HepG2 (cell line): Measurements from ENCODE around the gene ZNF771. TPM values are rescaled to one million over a fixed set of nuclear protein-coding genes. Genes with fewer than 3 reads are reported as not detected.

Source experiments
- ETV5 ChIP-seq: IDR thresholded peaks from 2 replicates; pipeline ENCODE4 v1.6.1; 2018; ENCODE audit warnings: missing biosample characterization, missing genetic modification reagents, inconsistent platforms, borderline replicate concordance
- FOSL2 ChIP-seq: sonication (generic); formaldehyde crosslinking; IDR thresholded peaks from 2 replicates; pipeline ENCODE4 v1.4.0; 2020; ENCODE audit warnings: missing genetic modification reagents
- FOXK2 ChIP-seq: fragments of 450-650 bp; IDR thresholded peaks from 2 replicates; pipeline ENCODE4 v1.6.1; 2016
- GTF3A ChIP-seq: sonication (generic); formaldehyde crosslinking; conservative IDR thresholded peaks from 2 replicates; pipeline ENCODE4 v1.4.0; 2020; ENCODE audit warnings: mild to moderate bottlenecking, missing genetic modification reagents
- HDAC2 ChIP-seq: sonication (generic); formaldehyde crosslinking; IDR thresholded peaks from 2 replicates; pipeline ENCODE4 v1.4.0; 2020; ENCODE audit warnings: missing genetic modification reagents
- SIX4 ChIP-seq: sonication (generic); formaldehyde crosslinking; IDR thresholded peaks from 2 replicates; pipeline ENCODE4 v1.4.0; 2020; ENCODE audit warnings: missing genetic modification reagents
- SMAD3 ChIP-seq: sonication (generic); formaldehyde crosslinking; IDR thresholded peaks from 2 replicates; pipeline ENCODE4 v1.4.0; 2020; ENCODE audit warnings: missing genetic modification reagents
- THYN1 ChIP-seq: sonication (generic); formaldehyde crosslinking; IDR thresholded peaks from 2 replicates; pipeline ENCODE4 v1.8.1; 2023; ENCODE audit warnings: low read depth, mild to moderate bottlenecking, moderate library complexity, missing genetic modification reagents, borderline replicate concordance
- ZBTB8A ChIP-seq: sonication (generic); formaldehyde crosslinking; IDR thresholded peaks from 2 replicates; pipeline ENCODE4 v1.4.0; 2020; ENCODE audit warnings: mild to moderate bottlenecking, low read depth, missing genetic modification reagents, borderline replicate concordance
- ZNF224 ChIP-seq: sonication (generic); formaldehyde crosslinking; IDR thresholded peaks from 2 replicates; pipeline ENCODE4 v1.5.0; 2020; ENCODE audit warnings: mild to moderate bottlenecking, missing genetic modification reagents
- ZNF367 ChIP-seq: sonication (generic); formaldehyde crosslinking; IDR thresholded peaks from 2 replicates; pipeline ENCODE4 v1.4.0; 2020; ENCODE audit warnings: missing genetic modification reagents, borderline replicate concordance
- ZNF543 ChIP-seq: sonication (generic); formaldehyde crosslinking; IDR thresholded peaks from 2 replicates; pipeline ENCODE4 v1.4.0; 2020; ENCODE audit warnings: mild to moderate bottlenecking, missing genetic modification reagents
- ZNF703 ChIP-seq: sonication (generic); formaldehyde crosslinking; IDR thresholded peaks from 2 replicates; pipeline ENCODE4 v1.5.1; 2020; ENCODE audit warnings: missing genetic modification reagents, mild to moderate bottlenecking, moderate library complexity, borderline replicate concordance
- ZNF761 ChIP-seq: sonication (generic); formaldehyde crosslinking; conservative IDR thresholded peaks from 2 replicates; pipeline ENCODE4 v1.4.0; 2020; ENCODE audit warnings: mild to moderate bottlenecking, missing genetic modification reagents
- ZNF773 ChIP-seq: sonication (generic); formaldehyde crosslinking; IDR thresholded peaks from 2 replicates; pipeline ENCODE4 v1.4.0; 2020; ENCODE audit warnings: missing genetic modification reagents, borderline replicate concordance
- ZNF775 ChIP-seq: sonication (generic); formaldehyde crosslinking; IDR thresholded peaks from 2 replicates; pipeline ENCODE4 v1.4.0; 2020; ENCODE audit warnings: missing genetic modification reagents, mild to moderate bottlenecking, moderate library complexity, borderline replicate concordance
- ZNF782 ChIP-seq: sonication (generic); formaldehyde crosslinking; IDR thresholded peaks from 2 replicates; pipeline ENCODE4 v1.4.0; 2020; ENCODE audit warnings: missing genetic modification reagents, mild to moderate bottlenecking, borderline replicate concordance
- ZNF83 ChIP-seq: sonication (generic); formaldehyde crosslinking; IDR thresholded peaks from 2 replicates; pipeline ENCODE4 v1.4.0; 2020; ENCODE audit warnings: missing genetic modification reagents, mild to moderate bottlenecking, borderline replicate concordance
- polyA plus RNA-seq, 8 experiments: library from polyadenylated mRNA; depleted of rRNA in 3 of 8; stranded (reverse) in 7 of 8; unstranded in 1 of 8; fragments of >200 nt; fragmentation: Illumina TruSeq in 4 of 8; extraction: Trizol in 4 of 8; gene quantifications; 2 replicates each; pipeline versions ENCODE4 v1.2.1 to v1.2.3, GENCODE V29; 2011 to 2016; ENCODE audit warnings: low read depth in 4 of 8, missing spikeins in 1 of 8, mixed read lengths in 1 of 8; ENCODE audit not compliant: insufficient read depth in 1 of 8
- total RNA-seq, 5 experiments: library from RNA; depleted of rRNA; stranded (reverse); fragments of >200 nt; fragmentation: Illumina TruSeq; extraction: Trizol; gene quantifications; 2 replicates each; pipeline ENCODE4 v1.2.3, GENCODE V29; 2016; ENCODE audit warnings: low read depth in 1 of 5
- TF ChIP-seq, protein P1 (sequence below): sonication (generic); formaldehyde crosslinking; IDR thresholded peaks from 2 replicates; pipeline ENCODE4 v1.4.0; 2020; ENCODE audit warnings: mild to moderate bottlenecking, missing genetic modification reagents
- TF ChIP-seq, protein P2 (sequence below), 2 experiments: sonication (generic) in 1 of 2; formaldehyde crosslinking in 1 of 2; IDR thresholded peaks; 2 replicates each; pipeline versions ENCODE4 v1.5.1 to v1.6.1; 2011 to 2020; ENCODE audit warnings: borderline replicate concordance in 1 of 2, low read depth in 1 of 2, low read length in 1 of 2, mild to moderate bottlenecking in 1 of 2, missing genetic modification reagents in 1 of 2, moderate library complexity in 1 of 2
- TF ChIP-seq, protein P3 (sequence below): sonication (generic); formaldehyde crosslinking; IDR thresholded peaks from 2 replicates; pipeline ENCODE4 v1.8.1; 2023; ENCODE audit warnings: mild to moderate bottlenecking, inconsistent platforms, moderate library complexity, missing genetic modification reagents, borderline replicate concordance

ZNF771 gene
- total and polyA plus RNA-seq, 2 of the 13 experiments (the other 11 are each of a cell fraction or from before 2014, with no cell fraction given), result 5.0 to 11.8 TPM

DNA sequence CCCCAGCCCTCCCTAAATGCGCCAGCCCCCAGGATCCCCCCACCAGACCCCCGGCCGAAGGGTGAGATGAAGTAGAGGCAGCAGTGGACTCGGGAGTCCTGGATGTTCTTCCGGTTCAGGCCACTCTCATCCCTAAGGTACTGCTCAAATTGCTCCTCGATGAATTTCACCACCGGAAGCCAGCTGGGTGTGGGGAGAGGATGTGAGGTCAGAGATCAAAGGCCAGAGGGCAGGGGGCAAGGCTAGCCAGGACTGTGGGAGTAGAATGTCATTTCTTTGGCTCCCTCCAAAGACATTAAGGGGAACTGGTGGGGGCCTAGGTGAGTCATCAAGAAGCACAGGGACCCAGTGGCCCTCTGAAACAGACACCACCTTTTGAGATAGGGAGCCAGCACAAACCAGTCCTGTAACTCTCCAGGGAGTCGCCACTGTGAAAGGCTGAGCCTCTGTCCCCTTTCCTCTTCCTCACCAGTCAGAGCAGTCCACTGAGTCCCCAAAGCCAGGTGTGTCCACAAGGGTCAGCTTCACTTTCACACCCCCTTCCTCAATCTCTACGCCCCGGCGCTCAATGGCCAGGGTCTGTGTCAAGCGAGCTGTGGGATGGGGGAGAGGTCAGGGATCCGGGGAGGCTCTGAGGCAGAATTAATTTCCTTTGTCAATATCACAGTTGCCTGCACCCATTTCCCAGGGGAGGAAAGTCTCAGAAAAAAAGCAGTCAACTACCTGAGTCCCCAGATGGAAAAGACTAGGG is 25.9 kb upstream of the ZNF771 start (continued):
- TF ChIP-seq, protein P1, sequence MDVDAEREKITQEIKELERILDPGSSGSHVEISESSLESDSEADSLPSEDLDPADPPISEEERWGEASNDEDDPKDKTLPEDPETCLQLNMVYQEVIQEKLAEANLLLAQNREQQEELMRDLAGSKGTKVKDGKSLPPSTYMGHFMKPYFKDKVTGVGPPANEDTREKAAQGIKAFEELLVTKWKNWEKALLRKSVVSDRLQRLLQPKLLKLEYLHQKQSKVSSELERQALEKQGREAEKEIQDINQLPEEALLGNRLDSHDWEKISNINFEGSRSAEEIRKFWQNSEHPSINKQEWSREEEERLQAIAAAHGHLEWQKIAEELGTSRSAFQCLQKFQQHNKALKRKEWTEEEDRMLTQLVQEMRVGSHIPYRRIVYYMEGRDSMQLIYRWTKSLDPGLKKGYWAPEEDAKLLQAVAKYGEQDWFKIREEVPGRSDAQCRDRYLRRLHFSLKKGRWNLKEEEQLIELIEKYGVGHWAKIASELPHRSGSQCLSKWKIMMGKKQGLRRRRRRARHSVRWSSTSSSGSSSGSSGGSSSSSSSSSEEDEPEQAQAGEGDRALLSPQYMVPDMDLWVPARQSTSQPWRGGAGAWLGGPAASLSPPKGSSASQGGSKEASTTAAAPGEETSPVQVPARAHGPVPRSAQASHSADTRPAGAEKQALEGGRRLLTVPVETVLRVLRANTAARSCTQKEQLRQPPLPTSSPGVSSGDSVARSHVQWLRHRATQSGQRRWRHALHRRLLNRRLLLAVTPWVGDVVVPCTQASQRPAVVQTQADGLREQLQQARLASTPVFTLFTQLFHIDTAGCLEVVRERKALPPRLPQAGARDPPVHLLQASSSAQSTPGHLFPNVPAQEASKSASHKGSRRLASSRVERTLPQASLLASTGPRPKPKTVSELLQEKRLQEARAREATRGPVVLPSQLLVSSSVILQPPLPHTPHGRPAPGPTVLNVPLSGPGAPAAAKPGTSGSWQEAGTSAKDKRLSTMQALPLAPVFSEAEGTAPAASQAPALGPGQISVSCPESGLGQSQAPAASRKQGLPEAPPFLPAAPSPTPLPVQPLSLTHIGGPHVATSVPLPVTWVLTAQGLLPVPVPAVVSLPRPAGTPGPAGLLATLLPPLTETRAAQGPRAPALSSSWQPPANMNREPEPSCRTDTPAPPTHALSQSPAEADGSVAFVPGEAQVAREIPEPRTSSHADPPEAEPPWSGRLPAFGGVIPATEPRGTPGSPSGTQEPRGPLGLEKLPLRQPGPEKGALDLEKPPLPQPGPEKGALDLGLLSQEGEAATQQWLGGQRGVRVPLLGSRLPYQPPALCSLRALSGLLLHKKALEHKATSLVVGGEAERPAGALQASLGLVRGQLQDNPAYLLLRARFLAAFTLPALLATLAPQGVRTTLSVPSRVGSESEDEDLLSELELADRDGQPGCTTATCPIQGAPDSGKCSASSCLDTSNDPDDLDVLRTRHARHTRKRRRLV (CRISPR knock-in tag), result no peak
- TF ChIP-seq ZNF224 (CRISPR knock-in tag), result no peak
- TF ChIP-seq SIX4 (CRISPR knock-in tag), result 0 out of 2 replicates have a peak, but pooled peaks have one; percentile 10
- TF ChIP-seq FOXK2, result no peak
- TF ChIP-seq ZNF543, result no peak
- TF ChIP-seq ZNF703 (CRISPR knock-in tag), result no peak
- TF ChIP-seq ZBTB8A (CRISPR knock-in tag), result no peak
- TF ChIP-seq ZNF367 (CRISPR knock-in tag), result no peak
- TF ChIP-seq ZNF782, result no peak
- no peak for TF ChIP-seq HDAC2
- TF ChIP-seq FOSL2 (CRISPR knock-in tag), result peak; percentile 69
- no peak for TF ChIP-seq SMAD3 (CRISPR knock-in tag)
- TF ChIP-seq ZNF775, result no peak
- TF ChIP-seq, protein P2, sequence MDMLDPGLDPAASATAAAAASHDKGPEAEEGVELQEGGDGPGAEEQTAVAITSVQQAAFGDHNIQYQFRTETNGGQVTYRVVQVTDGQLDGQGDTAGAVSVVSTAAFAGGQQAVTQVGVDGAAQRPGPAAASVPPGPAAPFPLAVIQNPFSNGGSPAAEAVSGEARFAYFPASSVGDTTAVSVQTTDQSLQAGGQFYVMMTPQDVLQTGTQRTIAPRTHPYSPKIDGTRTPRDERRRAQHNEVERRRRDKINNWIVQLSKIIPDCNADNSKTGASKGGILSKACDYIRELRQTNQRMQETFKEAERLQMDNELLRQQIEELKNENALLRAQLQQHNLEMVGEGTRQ (IDR thresholded peaks at IDR 0.05; ENCODE audit: low read depth, low read length), result no peak
- TF ChIP-seq, protein P2 (CRISPR knock-in tag; IDR thresholded peaks at IDR 0.05; ENCODE audit: borderline replicate concordance), result no peak
- TF ChIP-seq, protein P3, sequence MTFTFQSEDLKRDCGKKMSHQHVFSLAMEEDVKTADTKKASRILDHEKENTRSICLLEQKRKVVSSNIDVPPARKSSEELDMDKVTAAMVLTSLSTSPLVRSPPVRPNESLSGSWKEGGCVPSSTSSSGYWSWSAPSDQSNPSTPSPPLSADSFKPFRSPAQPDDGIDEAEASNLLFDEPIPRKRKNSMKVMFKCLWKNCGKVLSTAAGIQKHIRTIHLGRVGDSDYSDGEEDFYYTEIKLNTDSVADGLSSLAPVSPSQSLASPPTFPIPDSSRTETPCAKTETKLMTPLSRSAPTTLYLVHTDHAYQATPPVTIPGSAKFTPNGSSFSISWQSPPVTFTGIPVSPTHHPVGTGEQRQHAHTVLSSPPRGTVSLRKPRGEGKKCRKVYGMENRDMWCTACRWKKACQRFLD (CRISPR knock-in tag), result 0 out of 2 replicates have a peak, but pooled peaks have one; percentile 59
- TF ChIP-seq THYN1, result no peak
- TF ChIP-seq GTF3A (CRISPR knock-in tag), result no peak
- peak; percentile 80 for TF ChIP-seq ETV5 (CRISPR knock-in tag)
- TF ChIP-seq ZNF773 (CRISPR knock-in tag), result no peak
- 0 out of 2 replicates have a peak, but pooled peaks have one; percentile 64 for TF ChIP-seq ZNF83 (CRISPR knock-in tag)
- no peak for TF ChIP-seq ZNF761
